GM21360 (cell line): ENCODE results near the gene ZBTB7C.

Experiments used
- ATAC-seq: cut with Tn5 transposase; IDR thresholded peaks from one replicate; pipeline ENCODE4 v1.9.1; 2021; ENCODE audit warnings: mild to moderate bottlenecking, moderate library complexity; ENCODE audit not compliant: unreplicated experiment

The ZBTB7C gene

DNA sequence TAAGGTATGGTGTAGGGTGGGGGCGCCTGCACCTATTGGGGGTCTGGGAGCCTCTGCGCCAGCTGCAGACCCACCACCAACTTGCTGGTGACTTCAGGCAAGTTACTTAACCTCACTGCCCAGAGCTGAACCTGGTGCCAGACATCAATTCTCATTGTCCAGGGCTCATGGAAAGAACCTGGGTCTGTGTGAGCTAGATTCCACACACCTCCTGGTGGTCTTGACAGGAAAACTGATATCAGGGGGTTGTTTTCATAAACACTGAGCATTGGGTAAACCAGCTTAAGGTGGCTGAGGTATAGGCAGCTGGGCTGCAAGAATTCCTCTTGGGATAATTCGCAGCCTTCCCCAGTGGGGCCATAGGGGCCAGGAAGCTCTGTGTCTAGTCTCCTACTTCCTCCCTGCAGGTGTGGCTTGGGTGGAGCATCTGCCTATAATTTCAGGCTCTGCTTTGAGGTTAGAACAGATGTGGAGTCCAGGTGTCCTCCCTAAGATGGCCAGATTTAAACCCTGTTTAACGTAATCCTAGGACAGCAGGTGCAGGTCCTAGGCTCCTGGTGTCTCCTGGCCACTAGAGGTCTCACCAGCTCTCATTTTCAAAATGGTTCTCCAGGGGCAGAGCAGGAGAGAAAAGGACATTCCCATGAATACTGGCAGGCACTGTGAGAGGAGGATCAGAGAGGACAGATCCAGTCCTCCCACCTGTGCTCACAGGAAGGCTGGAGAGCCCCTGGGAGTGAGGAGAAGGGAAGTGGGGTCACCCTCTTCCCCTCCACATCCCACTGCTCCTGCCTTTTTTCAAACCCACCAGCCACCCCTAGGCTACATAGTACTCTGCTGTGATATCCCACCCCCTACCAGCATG, 378.3 kb downstream of the ZBTB7C start:
- ATAC-seq: no peak

DNA sequence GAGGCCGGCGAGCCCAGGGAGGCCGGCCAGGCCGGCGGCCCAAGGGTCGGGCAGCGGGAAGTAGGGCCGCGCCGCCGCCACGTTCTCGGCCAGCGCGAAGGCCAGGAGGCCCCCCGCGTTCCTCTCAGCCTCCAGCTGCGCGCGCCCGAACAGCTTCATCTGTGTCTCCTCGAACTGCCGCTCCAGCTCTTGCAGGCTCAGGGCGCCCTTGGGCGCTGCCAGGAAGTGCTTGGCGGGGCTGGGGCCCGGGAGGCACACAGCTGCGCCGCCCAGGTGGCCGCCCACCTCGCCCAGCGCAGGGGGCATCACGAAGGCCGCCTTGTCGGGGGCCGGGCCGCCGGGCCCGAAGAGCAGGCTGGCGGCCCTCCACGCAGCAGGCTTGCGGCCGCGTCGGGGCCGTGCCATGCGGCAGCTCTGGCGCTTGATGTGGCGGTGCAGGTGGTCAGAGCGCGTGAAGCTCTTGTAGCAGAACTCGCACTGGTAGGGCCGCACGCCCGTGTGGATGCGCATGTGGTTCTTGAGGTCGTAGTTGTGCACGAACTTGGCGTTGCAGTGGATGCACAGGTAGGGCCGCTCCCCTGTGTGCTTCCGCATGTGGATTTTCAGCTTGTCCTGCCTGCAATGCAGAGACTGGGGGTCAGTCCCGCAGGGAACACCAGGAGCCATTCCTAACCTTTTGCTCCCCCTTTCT, 379.7 kb downstream of the ZBTB7C start:
- no peak for ATAC-seq

DNA sequence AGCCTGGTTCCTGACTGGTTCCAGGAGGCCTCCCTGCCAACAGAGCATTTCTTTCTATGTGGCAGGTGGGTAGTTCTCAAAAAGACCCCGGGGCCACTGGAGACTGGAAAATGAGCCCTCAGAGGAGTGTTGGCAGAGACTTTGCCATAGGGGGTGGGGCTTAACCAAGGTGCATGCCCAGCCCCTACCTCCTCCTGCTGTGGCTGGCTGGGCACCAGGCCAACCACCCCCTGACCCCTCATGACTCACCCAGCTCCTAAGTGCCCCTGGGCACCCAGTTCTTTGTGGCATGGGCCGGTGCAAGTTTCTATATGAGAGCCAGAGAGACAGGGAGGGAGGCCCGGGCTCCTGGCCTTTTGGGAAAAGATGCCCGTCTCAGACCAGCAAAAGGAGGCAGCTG, 380.5 kb downstream of the ZBTB7C start:
- ATAC-seq: no peak

DNA sequence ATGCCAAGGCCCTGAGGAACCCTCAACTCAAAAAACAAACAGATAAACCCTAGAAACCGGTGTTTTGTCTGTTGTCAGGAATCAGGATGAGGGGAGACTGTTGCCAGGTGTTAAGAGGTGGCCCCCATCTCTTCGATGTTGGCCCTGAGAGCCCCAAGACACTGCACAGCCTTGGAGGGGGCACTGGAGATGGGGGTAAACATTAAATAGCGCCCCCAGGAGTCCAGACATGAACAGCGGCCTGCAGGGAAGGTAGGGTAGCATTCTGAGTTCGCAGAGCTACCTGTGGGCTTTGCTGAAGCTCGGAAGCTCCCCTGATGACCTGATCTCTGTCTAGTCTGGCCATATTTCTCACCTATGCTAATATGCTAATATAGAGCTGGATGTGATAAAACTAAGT, 381.1 kb downstream of the ZBTB7C start:
- no peak for ATAC-seq

DNA sequence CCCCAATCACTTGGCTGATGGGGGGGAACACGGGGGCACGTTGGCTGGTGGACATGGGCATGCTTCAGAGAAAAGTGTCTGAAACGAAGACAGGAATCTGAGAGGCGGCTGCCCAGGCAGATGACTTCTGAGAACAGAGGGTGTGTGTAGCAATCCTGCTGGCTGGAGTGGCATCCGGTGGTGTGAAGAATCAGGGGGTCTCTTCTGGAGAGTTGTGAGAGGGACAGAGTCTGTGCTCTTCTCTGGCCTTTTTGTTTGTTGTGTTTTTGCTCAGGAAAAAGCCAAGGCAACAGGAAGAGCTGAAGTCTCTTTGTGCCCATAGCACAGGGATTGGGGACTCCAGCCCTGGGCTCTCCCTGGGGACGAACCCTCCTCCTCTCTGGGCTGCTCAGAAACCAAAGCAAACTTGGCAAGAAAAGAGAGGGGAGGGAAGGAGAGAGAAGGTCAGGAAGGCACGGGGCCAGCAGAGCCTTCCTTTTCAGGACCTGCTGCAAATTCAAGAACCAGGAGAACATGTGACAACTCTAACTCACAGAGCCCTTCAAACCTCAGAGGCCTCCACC, 381.7 kb downstream of the ZBTB7C start:
- no peak for ATAC-seq

DNA sequence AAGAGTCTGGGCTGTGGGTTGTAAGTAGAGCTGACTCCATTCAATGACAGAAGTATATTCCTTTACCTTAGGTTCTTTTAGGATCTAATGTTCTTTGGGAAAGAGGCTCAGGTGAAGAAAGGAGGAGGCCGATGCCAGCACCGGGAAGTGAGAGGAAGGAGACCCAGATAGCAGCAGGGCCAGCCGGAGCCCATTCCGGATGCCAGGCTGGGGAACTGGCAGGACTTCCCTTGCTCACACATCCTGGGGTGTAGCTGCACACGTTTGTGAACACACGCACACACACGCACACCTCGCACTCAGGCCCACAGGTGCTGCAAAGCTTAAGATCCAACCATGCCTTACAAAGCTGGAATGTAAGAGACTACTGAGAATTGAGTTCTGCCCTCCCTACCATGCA, 383.0 kb downstream of the ZBTB7C start:
- ATAC-seq: no peak

DNA sequence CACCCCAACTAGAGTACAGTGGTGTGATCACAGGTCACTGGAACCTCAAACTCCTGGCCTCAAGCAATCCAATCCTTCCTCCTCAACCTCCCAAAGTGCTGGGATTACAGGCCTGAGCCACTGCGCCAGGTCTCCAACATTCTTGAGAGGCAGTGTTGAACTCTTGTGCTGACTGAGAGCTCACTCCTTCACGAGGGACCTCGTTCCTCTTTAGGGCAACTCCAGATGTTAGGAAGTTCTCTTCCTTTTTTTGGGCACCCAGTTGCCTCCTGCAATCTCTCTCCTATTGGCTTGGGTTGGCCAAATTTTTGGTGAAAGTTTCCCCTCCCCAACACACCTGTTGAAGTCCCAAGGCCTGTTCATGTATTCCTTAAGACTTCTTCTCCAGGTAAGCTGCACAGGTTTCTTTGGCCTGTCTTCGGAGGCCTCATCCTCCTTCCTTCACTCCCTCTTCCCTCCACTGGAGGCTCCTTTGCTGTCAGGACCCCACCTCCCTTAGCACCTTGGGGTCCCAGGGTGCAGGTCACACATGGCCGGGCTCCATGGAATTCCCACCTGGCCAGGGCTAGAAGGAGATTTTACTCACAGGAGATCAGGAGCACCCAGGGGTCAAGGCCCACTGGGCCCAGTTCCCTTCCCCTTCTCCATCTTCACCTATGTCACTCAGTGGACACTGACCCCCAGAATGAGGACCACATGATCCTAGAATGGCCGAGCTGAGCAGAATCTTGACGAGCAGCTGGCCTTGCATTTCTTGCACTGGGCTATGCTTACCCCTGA, 384.1 kb downstream of the ZBTB7C start:
- ATAC-seq: no peak

DNA sequence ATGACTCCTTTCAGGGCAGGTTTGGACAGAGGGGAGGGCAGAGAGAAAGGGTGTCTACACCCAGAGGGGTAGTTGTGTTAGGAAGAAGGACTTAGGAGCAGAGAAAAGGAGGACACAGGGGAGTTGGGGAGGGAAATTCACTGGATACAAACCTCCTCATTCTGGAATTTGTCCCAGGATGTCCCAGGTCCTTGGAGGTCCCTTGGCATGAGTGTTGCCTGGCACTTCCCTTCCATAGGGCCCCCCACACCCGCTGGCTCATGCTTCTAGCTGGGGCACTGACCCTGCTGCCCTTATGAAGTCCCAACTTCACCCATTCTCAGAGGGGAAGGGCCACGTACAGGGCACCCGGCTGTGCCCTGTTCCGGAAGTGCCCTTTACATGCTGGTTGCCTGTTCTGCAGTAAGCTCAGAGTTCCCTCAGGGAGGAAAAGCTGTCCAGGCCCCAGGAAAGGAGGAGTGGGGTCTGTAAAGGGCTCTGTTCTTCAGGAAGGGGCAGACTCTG, 385.1 kb downstream of the ZBTB7C start:
- no peak for ATAC-seq

DNA sequence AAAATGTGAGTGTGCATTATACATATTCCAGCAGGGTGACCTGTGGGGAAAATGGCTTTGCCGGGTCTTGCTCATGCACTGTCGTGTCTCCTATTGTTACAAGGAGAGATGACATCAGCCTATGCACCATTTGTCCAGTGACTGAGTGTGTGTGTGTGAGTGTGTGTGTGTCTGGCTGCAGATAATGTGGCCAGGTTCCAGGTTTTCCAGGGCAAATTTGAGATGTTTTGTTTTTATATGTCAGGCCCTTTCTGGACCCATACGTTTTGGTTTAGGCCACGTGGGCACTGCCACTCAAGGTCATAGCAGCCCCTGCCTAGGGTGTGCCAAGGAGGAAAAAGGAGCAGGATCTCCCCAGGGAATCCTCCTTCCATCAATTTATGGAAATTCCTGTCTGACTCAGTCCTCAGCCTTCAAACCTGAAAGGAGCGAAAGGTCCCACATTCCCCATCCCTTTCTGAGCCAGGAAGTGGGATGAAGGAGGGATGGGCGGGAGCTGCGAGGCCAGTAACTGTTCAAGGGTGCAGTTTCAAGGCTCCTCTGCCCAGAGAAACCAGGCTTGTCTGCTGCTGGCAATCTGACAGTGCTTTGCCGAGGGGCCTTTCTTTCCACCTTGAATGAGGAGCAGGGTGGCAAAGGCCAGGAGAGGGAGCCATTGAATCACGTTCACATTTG, 385.7 kb downstream of the ZBTB7C start:
- ATAC-seq: no peak

DNA sequence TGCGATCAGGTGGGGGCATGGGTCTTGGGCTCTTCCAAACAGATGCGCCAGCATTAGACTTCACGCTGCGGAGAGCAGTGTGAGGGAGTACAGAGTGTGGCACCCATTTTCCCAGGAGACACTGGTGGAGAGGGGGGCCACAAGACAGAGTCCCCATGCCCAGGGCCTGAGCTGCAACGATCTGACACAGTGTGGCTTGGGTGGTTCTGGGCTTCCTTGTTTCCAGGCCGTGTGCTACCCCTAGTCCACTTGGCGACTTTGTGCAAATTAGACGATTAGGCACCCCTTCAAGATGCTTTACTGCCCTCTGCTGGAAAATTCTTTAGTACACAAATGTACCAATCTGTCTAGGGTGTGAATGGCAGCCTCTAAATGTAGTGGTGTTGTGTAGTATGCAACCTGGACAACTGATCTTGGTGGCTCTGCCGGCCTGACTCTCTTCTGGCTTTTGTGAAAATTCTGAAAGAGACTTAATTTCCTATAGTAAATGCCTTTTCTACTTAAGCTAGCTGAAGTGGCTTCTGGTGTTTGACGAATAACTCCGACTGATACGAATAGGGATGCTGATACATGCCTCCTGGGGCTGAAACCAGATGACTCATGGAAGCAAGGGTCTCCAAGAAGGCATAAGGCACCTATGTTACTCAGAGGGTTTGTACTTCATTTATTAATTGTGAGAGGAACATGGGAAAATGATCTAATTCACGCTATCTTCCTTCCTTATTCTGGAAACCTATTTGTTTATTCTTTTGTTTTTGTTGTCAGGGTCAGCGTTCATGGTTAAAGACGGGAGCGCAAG, 386.5 kb downstream of the ZBTB7C start:
- ATAC-seq: no peak

DNA sequence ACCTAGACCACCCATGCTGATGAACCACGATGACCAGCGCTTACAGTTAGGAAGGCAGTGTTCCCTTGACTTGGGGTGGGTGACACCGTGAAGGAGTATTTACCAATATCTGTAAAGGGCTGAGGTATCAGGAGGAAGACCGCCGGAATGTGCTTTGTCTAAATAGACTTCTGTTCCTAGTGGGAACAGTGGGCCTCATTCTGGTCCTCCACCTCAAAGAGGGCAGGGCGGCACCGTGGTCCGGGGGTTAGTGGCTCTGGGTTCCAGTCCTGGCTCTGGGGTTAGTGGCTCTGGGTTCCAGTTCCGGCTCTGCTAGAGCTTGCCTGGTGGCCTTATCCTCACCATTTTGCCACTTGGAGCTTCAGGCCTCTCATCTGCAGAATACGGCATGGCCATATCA, 387.2 kb downstream of the ZBTB7C start:
- ATAC-seq: no peak

DNA sequence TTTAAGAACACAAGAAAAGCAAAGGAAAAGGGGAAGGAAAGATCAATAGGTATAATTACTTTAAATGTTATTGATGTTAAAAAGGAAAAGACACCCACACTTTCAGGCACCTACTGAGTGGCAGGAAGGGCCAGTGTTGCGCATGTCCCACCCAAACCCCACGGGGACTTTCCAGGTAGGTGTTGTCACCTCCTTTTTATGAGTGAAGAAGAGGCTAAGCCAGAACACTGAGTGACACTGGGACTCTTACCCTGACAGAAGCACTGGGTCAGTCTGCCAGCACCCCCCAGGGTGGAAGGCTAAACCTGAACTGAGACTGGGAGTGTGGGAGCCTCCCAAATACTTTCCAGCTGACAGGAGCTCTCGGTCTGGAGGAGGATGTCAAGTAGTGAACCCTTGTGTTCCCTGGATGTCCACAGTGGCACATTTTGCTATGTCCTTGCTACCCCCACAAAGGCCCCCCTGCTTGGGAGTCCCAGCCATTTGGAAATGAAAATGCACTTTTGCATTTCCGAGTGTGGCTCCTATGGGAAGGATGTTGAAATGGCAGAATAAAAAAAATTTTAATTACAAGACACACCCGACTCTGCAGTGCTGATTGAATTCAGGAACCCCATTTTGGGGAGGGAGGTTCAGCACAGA, 387.8 kb downstream of the ZBTB7C start:
- no peak for ATAC-seq

DNA sequence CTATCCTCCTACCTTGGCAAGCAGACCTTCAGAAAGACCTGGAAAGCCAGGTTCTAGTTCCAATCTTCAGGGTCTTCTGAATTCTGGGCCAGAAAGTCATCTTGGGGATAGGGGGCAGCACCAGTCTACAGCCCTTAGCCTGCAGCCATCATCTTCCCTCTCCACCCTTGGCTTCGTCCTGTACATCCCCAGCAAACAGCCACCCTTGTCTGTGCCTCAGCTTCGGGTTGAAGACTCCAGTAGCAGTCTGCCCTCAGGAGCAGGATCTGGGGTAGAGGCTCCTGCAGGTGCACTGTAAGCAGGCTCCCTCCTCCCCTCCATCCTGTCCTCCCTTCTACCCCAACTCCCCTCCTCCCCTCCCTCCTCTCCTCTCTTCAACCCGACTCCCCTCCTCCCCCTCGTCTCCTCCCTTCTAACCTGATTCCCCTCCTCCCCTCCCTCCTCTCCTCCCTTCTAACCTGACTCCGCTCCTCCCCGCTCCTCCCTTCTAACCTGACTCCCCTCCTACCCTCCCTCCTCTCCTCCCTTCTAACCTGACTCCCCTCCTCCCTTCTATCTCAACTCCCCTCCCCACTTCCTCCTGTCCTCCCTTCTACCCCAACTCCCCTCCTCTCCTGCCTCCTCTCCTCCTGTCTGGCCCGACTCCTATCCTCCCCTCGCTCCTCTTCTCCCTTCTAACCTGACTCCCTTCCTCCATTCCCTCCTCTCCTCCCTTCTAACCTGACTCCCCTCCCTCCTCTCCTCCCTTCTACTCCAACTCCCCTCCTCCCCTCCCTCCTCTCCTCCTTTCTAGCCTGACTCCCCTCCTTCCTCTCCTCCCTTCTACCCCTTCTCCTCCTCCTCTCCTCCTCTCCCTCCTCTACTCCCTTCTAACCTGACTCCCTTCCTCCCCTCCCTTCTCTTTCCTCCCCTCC, 388.6 kb downstream of the ZBTB7C start:
- no peak for ATAC-seq

DNA sequence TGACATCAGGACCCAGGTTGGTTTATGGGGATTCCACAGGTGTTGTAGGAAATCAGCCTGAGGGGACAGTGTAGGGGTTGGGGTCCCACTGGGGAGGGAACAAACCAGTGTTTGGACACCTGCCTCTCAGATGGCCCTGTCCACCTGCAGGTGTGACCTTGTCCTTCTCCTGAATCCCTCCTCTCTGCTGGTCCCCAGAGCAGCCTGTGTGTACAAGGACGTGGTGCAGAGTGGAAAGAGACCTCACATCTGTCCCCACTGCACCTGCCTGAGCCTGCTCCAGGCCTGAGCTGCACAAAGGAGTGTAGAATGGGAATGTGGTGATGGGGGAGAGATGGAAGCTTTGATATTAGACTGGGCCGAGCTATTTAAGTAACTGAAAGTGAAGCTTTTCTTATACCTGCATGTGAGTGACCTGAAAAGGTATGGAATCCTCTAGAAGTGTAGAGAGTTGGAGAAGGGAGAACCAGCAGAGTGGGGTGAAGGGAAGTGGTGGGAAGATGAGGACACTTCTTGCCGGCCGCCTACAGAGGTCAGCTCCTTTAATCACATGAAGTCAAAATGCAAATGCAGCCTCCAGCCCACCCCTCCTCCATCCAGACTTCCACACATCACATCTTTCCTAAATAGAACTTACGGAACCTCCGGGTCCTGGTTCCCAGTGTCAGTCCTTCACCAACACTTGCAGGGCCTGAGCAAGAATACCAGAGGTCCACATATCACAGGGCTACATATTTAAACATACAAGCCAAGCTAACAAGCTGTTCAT, 389.4 kb downstream of the ZBTB7C start:
- ATAC-seq: no peak

DNA sequence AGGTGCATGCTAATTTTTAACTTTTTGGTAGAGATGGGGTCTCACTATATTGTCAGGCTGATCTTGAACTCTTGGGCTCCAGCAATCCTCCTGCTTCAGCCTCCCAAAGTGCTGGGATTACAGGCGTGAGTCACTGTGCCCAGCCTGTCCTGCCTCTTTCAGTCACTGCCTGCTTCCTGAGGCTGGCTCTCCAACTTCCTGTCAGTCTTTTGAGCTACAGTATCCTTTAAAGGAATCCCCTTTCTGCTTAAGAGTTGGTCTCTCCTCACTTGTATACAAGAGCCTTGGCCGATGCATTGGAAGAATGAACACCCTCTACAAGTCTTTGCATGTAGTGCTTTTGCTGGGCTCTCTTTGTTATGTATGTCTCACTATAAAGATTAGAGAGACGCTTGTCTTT, 390.3 kb downstream of the ZBTB7C start:
- ATAC-seq: no peak

DNA sequence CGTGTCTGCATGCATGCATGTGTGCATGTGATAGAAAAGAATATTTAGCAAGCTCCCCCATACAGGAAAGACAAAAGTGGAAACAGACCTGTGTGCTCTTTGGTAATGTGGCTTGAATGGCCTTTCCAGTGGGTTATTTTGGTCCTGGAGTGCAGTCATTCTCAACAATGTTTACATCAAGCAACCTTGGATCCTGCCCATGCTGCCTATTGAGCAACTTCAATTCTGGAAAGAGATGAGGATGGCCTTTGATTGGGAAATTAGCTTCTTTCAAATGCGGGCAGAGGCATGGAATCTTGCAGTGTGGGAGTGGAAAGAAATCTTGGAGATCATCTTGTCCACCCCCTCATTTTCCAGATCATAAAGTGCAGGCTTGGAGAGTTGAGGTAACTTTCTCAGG, 391.5 kb downstream of the ZBTB7C start:
- ATAC-seq: no peak

DNA sequence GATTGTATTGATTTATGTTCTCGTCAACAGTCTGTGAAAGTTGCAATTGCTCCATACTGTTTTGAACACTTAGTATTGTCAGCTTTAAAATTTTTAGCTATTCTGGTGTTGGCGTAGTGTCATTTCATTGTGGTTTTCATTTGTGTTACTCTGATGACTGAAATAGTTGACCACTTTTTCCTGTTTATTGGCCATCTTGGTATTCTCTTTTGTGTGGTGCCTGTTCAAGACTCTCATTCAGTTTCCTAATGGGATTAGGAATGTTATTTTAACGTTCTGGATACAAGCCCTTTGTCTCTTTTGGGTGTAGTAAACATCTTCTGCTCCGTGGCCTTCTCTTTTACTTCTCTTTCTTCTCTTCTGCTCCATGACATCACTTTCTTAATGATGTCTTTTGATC, 396.0 kb downstream of the ZBTB7C start:
- ATAC-seq: no peak
